Measurements from ENCODE around the gene ZXDC.

DNA sequence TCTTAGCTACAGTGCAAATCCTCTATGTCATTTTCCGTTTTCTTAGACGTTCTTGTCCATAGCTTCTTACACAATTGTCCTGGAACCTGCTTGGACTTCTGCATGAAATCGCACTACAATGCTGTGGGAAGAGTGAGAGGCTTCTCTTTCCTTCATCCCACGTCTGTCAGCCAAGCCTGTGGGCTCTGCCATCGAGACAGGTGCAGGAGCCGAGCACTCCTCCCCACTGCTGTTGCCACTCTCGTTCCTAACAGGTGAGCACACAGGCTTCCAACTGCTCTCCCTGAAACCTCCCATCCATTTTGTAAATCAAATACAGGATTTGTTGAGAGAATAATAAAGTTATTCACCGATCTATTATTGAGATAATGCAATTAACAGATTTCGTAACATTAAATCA, 23.5 kb downstream of the ZXDC start:
- TF ChIP-seq, protein P1, sequence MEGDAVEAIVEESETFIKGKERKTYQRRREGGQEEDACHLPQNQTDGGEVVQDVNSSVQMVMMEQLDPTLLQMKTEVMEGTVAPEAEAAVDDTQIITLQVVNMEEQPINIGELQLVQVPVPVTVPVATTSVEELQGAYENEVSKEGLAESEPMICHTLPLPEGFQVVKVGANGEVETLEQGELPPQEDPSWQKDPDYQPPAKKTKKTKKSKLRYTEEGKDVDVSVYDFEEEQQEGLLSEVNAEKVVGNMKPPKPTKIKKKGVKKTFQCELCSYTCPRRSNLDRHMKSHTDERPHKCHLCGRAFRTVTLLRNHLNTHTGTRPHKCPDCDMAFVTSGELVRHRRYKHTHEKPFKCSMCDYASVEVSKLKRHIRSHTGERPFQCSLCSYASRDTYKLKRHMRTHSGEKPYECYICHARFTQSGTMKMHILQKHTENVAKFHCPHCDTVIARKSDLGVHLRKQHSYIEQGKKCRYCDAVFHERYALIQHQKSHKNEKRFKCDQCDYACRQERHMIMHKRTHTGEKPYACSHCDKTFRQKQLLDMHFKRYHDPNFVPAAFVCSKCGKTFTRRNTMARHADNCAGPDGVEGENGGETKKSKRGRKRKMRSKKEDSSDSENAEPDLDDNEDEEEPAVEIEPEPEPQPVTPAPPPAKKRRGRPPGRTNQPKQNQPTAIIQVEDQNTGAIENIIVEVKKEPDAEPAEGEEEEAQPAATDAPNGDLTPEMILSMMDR (conservative IDR thresholded peaks at IDR 0.05; ENCODE audit: low read depth, low read length): no peak
- no peak for TF ChIP-seq EZH2 (IDR thresholded peaks at IDR 0.05; ENCODE audit: borderline replicate concordance, low read depth, low read length, poor library complexity, severe bottlenecking)
